Neural crest cell (in vitro differentiated cells): ENCODE measurements around the gene SLC6A6. TPM values are rescaled to one million over a fixed set of nuclear protein-coding genes. Genes with fewer than 3 reads are reported as not detected.

Source experiments
- DNase-seq: peaks from one replicate; pipeline ENCODE4 v3.0.0; 2021; ENCODE audit warnings: low read depth, mixed read lengths, low spot score
- H3K27ac Mint-ChIP-seq: one replicate; pipeline ENCODE4 v1.8.0; 2021; ENCODE audit warnings: mild to moderate bottlenecking, mixed read lengths; ENCODE audit not compliant: unreplicated experiment
- H3K27me3 Mint-ChIP-seq: 2 replicates; pipeline ENCODE4 v1.8.0; 2021; ENCODE audit warnings: low read depth, mild to moderate bottlenecking, mixed read lengths
- H3K36me3 Mint-ChIP-seq: 2 replicates; pipeline ENCODE4 v1.8.0; 2021; ENCODE audit warnings: low read depth, mild to moderate bottlenecking, mixed read lengths
- H3K4me1 Mint-ChIP-seq: 2 replicates; pipeline ENCODE4 v1.8.0; 2021; ENCODE audit warnings: mixed read lengths
- H3K4me3 Mint-ChIP-seq: one replicate; pipeline ENCODE4 v1.8.0; 2021; ENCODE audit warnings: mild to moderate bottlenecking, mixed read lengths
- H3K9me3 Mint-ChIP-seq: 2 replicates; pipeline ENCODE4 v1.8.0; 2021; ENCODE audit warnings: mixed read lengths
- CTCF ChIP-seq: fragments of 200-600 bp; sonication (generic); conservative IDR thresholded peaks from 2 replicates; pipeline ENCODE4 v1.5.0; 2021; ENCODE audit warnings: antibody characterized with exemption, mild to moderate bottlenecking
- total RNA-seq: library from RNA; stranded (reverse); gene quantifications from 2 replicates; pipeline ENCODE4 v1.2.1, GENCODE V29; 2021

Gene SLC6A6
- total RNA-seq, 1 donor from 2014 or later, result 33.8 TPM

- H3K9me3 Mint-ChIP-seq, result no peaks in the 10 kb centered on the region
- no peak overlapping the region for H3K27ac Mint-ChIP-seq
- H3K4me1 Mint-ChIP-seq, result peaks cover 13% of the 10 kb centered on the region
- H3K4me3 Mint-ChIP-seq, result no peak overlapping the region
- DNase-seq, result no peak
- no peaks in the 10 kb centered on the region for H3K36me3 Mint-ChIP-seq
- no peaks in the 10 kb centered on the region for H3K27me3 Mint-ChIP-seq
- no peak for TF ChIP-seq CTCF
Measured at GRCh38 chr3:14373753-14374376, 28.5 kb upstream of the SLC6A6 start.

- H3K27ac Mint-ChIP-seq, result no peak overlapping the region
- H3K4me3 Mint-ChIP-seq, result no peak overlapping the region
- no peaks in the 10 kb centered on the region for H3K36me3 Mint-ChIP-seq
- peaks cover 13% of the 10 kb centered on the region for H3K4me1 Mint-ChIP-seq
- no peak for DNase-seq
- H3K9me3 Mint-ChIP-seq, result no peaks in the 10 kb centered on the region
- H3K27me3 Mint-ChIP-seq, result no peaks in the 10 kb centered on the region
- TF ChIP-seq CTCF, result no peak
Measured at GRCh38 chr3:14374444-14374883, 27.9 kb upstream of the SLC6A6 start.

GRCh38 chr3:14375192-14375591 lies 27.2 kb upstream of the SLC6A6 start:
- Mint-ChIP-seq H3K4me1 (peaks cover 13% of the 10 kb centered on the region), H3K4me3 (no peak overlapping the region), H3K9me3 (no peaks in the 10 kb centered on the region), H3K27me3 (no peaks in the 10 kb centered on the region), H3K36me3 (no peaks in the 10 kb centered on the region), H3K27ac (no peak overlapping the region)
- no peak for TF ChIP-seq CTCF
- DNase-seq, result no peak

- H3K4me3 Mint-ChIP-seq, result no peak overlapping the region
- no peaks in the 10 kb centered on the region for H3K9me3 Mint-ChIP-seq
Measured at GRCh38 chr3:14376348-14377043, 25.9 kb upstream of the SLC6A6 start.

More at GRCh38 chr3:14376348-14377043, 25.9 kb upstream of the SLC6A6 start:
- DNase-seq, result no peak
- no peaks in the 10 kb centered on the region for H3K27me3 Mint-ChIP-seq
- no peak for TF ChIP-seq CTCF
- H3K36me3 Mint-ChIP-seq, result no peaks in the 10 kb centered on the region
- H3K4me1 Mint-ChIP-seq, result peaks cover 13% of the 10 kb centered on the region
- no peak overlapping the region for H3K27ac Mint-ChIP-seq
